ENCODE measurements around the gene ZNRF4.

DNA sequence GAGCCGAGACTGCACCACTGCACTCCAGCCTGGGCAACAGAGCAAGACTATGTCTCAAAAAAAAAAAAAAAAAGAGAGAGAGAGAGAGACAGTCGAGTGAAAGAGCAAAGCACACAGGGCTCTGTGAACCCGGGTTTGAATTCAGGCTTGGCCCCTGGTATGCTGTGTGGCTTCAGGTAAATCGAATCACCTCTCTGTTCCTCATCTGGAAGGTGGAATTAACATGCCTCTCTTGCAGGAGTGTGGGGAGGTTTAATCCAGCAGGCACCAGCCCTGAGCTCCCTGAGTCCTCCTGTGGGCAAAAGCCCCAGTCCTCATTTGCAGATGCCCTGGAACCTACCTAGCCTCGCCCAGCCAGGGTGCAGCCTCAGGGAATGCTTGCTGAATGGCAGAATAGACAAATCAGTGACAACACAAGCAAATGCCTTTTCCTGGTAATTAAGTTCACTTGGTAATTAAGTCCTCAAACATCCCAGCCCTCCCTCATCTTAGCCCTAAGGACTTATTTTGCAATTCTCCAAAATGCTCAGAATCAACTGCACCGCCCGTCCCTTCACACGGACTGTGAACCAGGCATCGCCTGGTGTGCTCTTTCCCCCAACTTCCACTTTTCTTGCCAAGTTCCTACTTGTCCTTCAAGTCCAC, 4.6 kb upstream of the ZNRF4 start:
- TF ChIP-seq, protein P1, sequence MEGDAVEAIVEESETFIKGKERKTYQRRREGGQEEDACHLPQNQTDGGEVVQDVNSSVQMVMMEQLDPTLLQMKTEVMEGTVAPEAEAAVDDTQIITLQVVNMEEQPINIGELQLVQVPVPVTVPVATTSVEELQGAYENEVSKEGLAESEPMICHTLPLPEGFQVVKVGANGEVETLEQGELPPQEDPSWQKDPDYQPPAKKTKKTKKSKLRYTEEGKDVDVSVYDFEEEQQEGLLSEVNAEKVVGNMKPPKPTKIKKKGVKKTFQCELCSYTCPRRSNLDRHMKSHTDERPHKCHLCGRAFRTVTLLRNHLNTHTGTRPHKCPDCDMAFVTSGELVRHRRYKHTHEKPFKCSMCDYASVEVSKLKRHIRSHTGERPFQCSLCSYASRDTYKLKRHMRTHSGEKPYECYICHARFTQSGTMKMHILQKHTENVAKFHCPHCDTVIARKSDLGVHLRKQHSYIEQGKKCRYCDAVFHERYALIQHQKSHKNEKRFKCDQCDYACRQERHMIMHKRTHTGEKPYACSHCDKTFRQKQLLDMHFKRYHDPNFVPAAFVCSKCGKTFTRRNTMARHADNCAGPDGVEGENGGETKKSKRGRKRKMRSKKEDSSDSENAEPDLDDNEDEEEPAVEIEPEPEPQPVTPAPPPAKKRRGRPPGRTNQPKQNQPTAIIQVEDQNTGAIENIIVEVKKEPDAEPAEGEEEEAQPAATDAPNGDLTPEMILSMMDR (IDR thresholded peaks at IDR 0.05), result no peak
- TF ChIP-seq POLR2A (IDR thresholded peaks at IDR 0.05), result no peak
